Body of pancreas (tissue), 4 donors: ENCODE data around the gene CLIC6.

Source experiments
- CTCF ChIP-seq, 7 experiments: fragments of 450-650 bp in 4 of 7; fragments of 200-600 bp in 3 of 7; sonication (generic) in 3 of 7; IDR thresholded peaks; one replicate each; pipeline ENCODE4 v1.5.1; 2016 to 2019; ENCODE audit warnings: antibody characterized with exemption in 7 of 7
- POLR2A ChIP-seq, 3 donors: fragments of 450-650 bp; IDR thresholded peaks; one replicate each; pipeline ENCODE4 v1.6.1; 2016; ENCODE audit warnings: antibody characterized with exemption in 3 of 3, mild to moderate bottlenecking in 2 of 3

DNA sequence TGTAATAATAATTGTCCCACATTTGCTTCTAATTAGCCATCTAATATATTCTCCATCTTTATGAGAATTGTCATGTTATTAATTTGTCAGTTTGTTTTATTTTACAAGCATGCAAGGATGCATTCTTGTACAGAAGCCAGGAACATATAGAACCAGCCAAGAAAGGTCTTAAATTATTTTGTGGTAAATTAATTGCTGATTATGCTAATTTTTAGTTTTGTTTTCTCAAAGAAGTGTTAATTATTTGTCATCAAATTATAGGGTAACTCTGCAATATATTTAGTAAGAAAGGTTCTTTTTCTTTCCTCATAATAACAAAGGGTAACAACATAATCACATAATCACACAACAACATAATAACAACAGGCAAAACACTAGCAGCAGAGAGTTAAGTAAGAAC, 5.7 kb downstream of the CLIC6 start:
- TF ChIP-seq POLR2A (IDR thresholded peaks at IDR 0.05) (no peak), CTCF (IDR thresholded peaks at IDR 0.05) (no peak)
